ENCODE results near the gene TMEM138. TPM values are rescaled to one million over a fixed set of nuclear protein-coding genes. Genes with fewer than 3 reads are reported as not detected.

Gene TMEM138
- total RNA-seq, 1 experiment from 2014 or later = 43.6 TPM

DNA sequence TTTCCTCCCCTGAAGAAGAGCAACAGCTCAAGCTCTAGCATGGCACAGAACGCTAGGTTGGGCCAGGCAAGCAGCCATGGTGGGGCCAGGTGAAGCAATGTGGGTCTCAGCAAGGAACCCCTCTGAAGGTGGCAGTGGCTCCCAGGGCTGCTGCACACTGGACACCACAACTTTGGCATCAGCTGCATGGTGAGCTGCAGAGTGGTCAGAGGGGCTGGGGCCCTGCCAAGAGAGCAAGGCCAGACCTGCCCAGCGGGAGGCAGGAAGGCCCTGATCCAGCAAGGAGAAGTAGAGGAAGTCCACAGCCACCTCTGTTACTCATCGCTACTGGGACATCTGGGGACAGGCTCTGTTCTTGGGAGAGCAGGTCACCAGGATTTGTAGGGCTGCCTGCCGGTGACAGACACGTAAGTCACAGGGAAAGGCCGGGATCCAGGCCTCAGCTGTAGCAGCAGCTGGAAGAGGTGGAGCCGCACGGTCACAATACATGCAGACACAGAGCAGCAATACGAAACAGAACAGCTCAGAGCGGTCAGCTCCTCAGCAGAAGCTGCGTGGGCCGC is 12.9 kb upstream of the TMEM138 start:
- H4K8ac ChIP-seq (replicated peaks; ENCODE audit: insufficient read length, low read depth, low read length) = no peak overlapping the region
- H4K5ac ChIP-seq (ENCODE audit: insufficient read length, low read depth, low read length) = no peak overlapping the region
- H3K4ac ChIP-seq (ENCODE audit: low read depth, low read length) = no peak overlapping the region
- H3T11ph ChIP-seq (ENCODE audit: low read length) = no peak overlapping the region
- no peak overlapping the region for H2BK5ac ChIP-seq (ENCODE audit: insufficient read length, low read length)
- no peak overlapping the region for H2AFZ ChIP-seq (ENCODE audit: low read length)
- Mint-ChIP-seq H3K4me3 (no peak overlapping the region), H3K27me3 (ENCODE audit: low read depth) (no peaks in the 10 kb centered on the region), H3K9me3 (no peaks in the 10 kb centered on the region), H3K4me1 (no peaks in the 10 kb centered on the region), H3K36me3 (ENCODE audit: insufficient read depth in 1 of 3, low read depth in 3 of 3) (peaks cover 7 to 52% (median 32%) of the 10 kb centered on the region in 3 experiments), H3K27ac (peak overlapping the region in 1 of 3 experiments; percentile 58; a peak in 1 of 7 replicates)
- no peak overlapping the region for H3K4me2 ChIP-seq (ENCODE audit: insufficient read depth, insufficient read length, low read length)
- no peak overlapping the region for H3K18ac ChIP-seq (ENCODE audit: insufficient read length, low read depth, low read length)
- TF ChIP-seq CTCF (conservative IDR thresholded peaks at IDR 0.05) = no peak
- no peaks in the 10 kb centered on the region for H3K23me2 ChIP-seq (ENCODE audit: insufficient read length, low read depth, low read length, poor library complexity, severe bottlenecking)
- H3K27ac ChIP-seq (ENCODE audit: insufficient read length, low read depth, low read length) = no peak overlapping the region
- H3K9me3 ChIP-seq (ENCODE audit: control insufficient read depth, low read depth, low read length) = no peaks in the 10 kb centered on the region
- H3K4me1 ChIP-seq (ENCODE audit: insufficient read depth, low read length) = no peaks in the 10 kb centered on the region
- no peak overlapping the region for H3K23ac ChIP-seq (ENCODE audit: insufficient read length, low read depth, low read length)
- no peak overlapping the region for H2BK120ac ChIP-seq (ENCODE audit: low read depth, low read length, poor library complexity, severe bottlenecking)
- no peaks in the 10 kb centered on the region for H3K79me2 ChIP-seq (ENCODE audit: insufficient read depth, low read length)
- no peaks in the 10 kb centered on the region for H3K27me3 ChIP-seq (ENCODE audit: insufficient read depth, low read length)
- H3K14ac ChIP-seq (ENCODE audit: insufficient read depth, low read length) = no peak overlapping the region
- no peak overlapping the region for H2AK5ac ChIP-seq (ENCODE audit: insufficient read length, low read length)
- no peak overlapping the region for H3K9ac ChIP-seq (ENCODE audit: extremely low read depth, insufficient read length, low read length)
- no peak for DNase-seq
- H2BK20ac ChIP-seq (ENCODE audit: low read depth, low read length, poor library complexity, severe bottlenecking) = no peak overlapping the region
- no peak overlapping the region for H2BK12ac ChIP-seq (ENCODE audit: insufficient read length, low read depth, low read length)
- H3K56ac ChIP-seq (ENCODE audit: insufficient read length, low read depth, low read length) = no peak overlapping the region
- H4K20me1 ChIP-seq (ENCODE audit: control insufficient read depth, insufficient read depth, insufficient read length) = no peaks in the 10 kb centered on the region
- H3K79me1 ChIP-seq (ENCODE audit: insufficient read depth, low read depth, low read length, poor library complexity, severe bottlenecking) = no peaks in the 10 kb centered on the region
- no peak overlapping the region for H4K91ac ChIP-seq (ENCODE audit: insufficient read length, low read depth, low read length)
- H2BK15ac ChIP-seq (ENCODE audit: low read depth, low read length) = no peak overlapping the region
- no CpG with 5 or more reads among the region's 12 CpGs for WGBS (ENCODE audit: extremely low coverage, insufficient read length, low lambda C conversion rate)
